SJCRH30 (cell line): ENCODE measurements around the gene SKIC2. TPM values are rescaled to one million over a fixed set of nuclear protein-coding genes. Genes with fewer than 3 reads are reported as not detected.
"Not testable (repeated sequence)": the region's sequence is repeated elsewhere in the genome, so short reads cannot be mapped to it uniquely, and the experiment has no call there.

Experiments
- DNase-seq, 2 experiments: peaks; one replicate each; pipeline ENCODE4 v3.0.0-alpha.2; 2015 to 2020
- H3K27ac ChIP-seq: fragments of 250-450 bp; sonication (Bioruptor Pico); 2 replicates; pipeline ENCODE4 v1.5.1; 2020; ENCODE audit warnings: mild to moderate bottlenecking, moderate library complexity
- H3K27me3 ChIP-seq: fragments of 250-450 bp; sonication (Bioruptor Pico); 2 replicates; pipeline ENCODE4 v1.5.1; 2020; ENCODE audit warnings: mild to moderate bottlenecking, moderate library complexity
- H3K36me3 ChIP-seq: fragments of 250-450 bp; sonication (Bioruptor Pico); 2 replicates; pipeline ENCODE4 v1.5.1; 2020; ENCODE audit warnings: mild to moderate bottlenecking, moderate library complexity
- H3K4me1 ChIP-seq: fragments of 250-450 bp; sonication (Bioruptor Pico); 2 replicates; pipeline ENCODE4 v1.5.1; 2020; ENCODE audit warnings: mild to moderate bottlenecking, moderate library complexity
- H3K4me3 ChIP-seq: fragments of 250-450 bp; sonication (Bioruptor Pico); 2 replicates; pipeline ENCODE4 v1.5.1; 2020; ENCODE audit warnings: mild to moderate bottlenecking, moderate library complexity
- H3K9me3 ChIP-seq: fragments of 250-450 bp; sonication (Bioruptor Pico); replicated peaks from 2 replicates; pipeline ENCODE4 v1.5.1; 2020; ENCODE audit warnings: mild to moderate bottlenecking, moderate library complexity
- total RNA-seq: library from RNA; depleted of rRNA; stranded (reverse); fragments of >200 nt; shearing (Covaris generic); gene quantifications from 2 replicates; pipeline ENCODE4 v1.2.3, GENCODE V29; 2014; rRNA removed

SKIC2 gene
- total RNA-seq, 1 experiment from 2014 or later, result 37.4 TPM

- not testable (repeated sequence) for H3K4me3 ChIP-seq, H3K4me1 ChIP-seq, H3K36me3 ChIP-seq, DNase-seq, H3K9me3 ChIP-seq, H3K27me3 ChIP-seq, H3K27ac ChIP-seq
Observed at GRCh38 chr6:32013738-32014137, 54.8 kb downstream of the SKIC2 start.

GRCh38 chr6:32014547-32014946 lies 55.6 kb downstream of the SKIC2 start, which contains the start of gene C4B:
Gene C4B (plus strand): TSS chr6:32014795. CDS start chr6:32014846, 51 bp downstream.
- H3K27ac ChIP-seq, DNase-seq, H3K27me3 ChIP-seq, H3K4me3 ChIP-seq, H3K4me1 ChIP-seq, H3K9me3 ChIP-seq, H3K36me3 ChIP-seq: not testable (repeated sequence)

Other genes with a start within 250 kb of the SKIC2 start
- gene LY6G6D, start 243.8 kb upstream of the SKIC2 start, total RNA-seq, result not detected in 2 replicates
- gene LY6G6C, start 237.4 kb upstream of the SKIC2 start, total RNA-seq, result not detected in 2 replicates
- 0.47 TPM in 1 of 2 replicates, not detected in the other for gene MPIG6B, start 235.8 kb upstream of the SKIC2 start, total RNA-seq
- 39.1 and 42.7 TPM in 2 replicates for gene DDAH2, start 229.9 kb upstream of the SKIC2 start, total RNA-seq
- 210 and 234 TPM in 2 replicates for gene CLIC1, start 222.6 kb upstream of the SKIC2 start, total RNA-seq
- gene MSH5, start 219.2 kb upstream of the SKIC2 start, total RNA-seq, result 12.9 and 13.4 TPM in 2 replicates
- 0.89 and 1.4 TPM in 2 replicates for gene SAPCD1, start 196.5 kb upstream of the SKIC2 start, total RNA-seq
- gene VWA7, start 181.8 kb upstream of the SKIC2 start, total RNA-seq, result 0.28 and 0.34 TPM in 2 replicates
- gene VARS1, start 163.4 kb upstream of the SKIC2 start, total RNA-seq, result 42.5 and 45.8 TPM in 2 replicates
- gene LSM2, start 152.2 kb upstream of the SKIC2 start, total RNA-seq, result 90.1 and 106 TPM in 2 replicates
- gene HSPA1L, start 143.9 kb upstream of the SKIC2 start, total RNA-seq, result 0.10 and 0.14 TPM in 2 replicates
- gene HSPA1A, start 143.6 kb upstream of the SKIC2 start, total RNA-seq, result 0.56 TPM in 1 of 2 replicates, not detected in the other
- gene HSPA1B, start 131.4 kb upstream of the SKIC2 start, total RNA-seq, result 106 and 118 TPM in 2 replicates
- 21.2 and 23.3 TPM in 2 replicates for gene NEU1, start 96.4 kb upstream of the SKIC2 start, total RNA-seq
- 0.12 TPM in 1 of 2 replicates, not detected in the other for gene SLC44A4, start 80.2 kb upstream of the SKIC2 start, total RNA-seq
- gene EHMT2, start 61.5 kb upstream of the SKIC2 start, total RNA-seq, result 42.1 and 48.4 TPM in 2 replicates
- gene ZBTB12, start 57.1 kb upstream of the SKIC2 start, total RNA-seq, result 4.8 and 5.4 TPM in 2 replicates
- gene C2, start 31.5 kb upstream of the SKIC2 start, total RNA-seq, result 1.2 and 1.5 TPM in 2 replicates
- gene CFB, start 13.1 kb upstream of the SKIC2 start, total RNA-seq, result not detected in 2 replicates
- 66.3 and 70.1 TPM in 2 replicates for gene NELFE, start 204 bp upstream of the SKIC2 start, total RNA-seq
- 13.8 and 17.8 TPM in 2 replicates for gene DXO, start 13.0 kb downstream of the SKIC2 start, total RNA-seq
- gene C4A, start 22.9 kb downstream of the SKIC2 start, total RNA-seq, result 0.81 and 2.5 TPM in 2 replicates
- 1.2 and 1.8 TPM in 2 replicates for gene C4B, start 55.6 kb downstream of the SKIC2 start, total RNA-seq
- 0.08 TPM in 1 of 2 replicates, not detected in the other for gene CYP21A2, start 79.2 kb downstream of the SKIC2 start, total RNA-seq
- gene TNXB, start 150.2 kb downstream of the SKIC2 start, total RNA-seq, result 1.6 and 3.3 TPM in 2 replicates
- 26.1 and 33.0 TPM in 2 replicates for gene ATF6B, start 169.1 kb downstream of the SKIC2 start, total RNA-seq
- 8.2 and 8.7 TPM in 2 replicates for gene FKBPL, start 171.1 kb downstream of the SKIC2 start, total RNA-seq
- gene PRRT1, start 192.8 kb downstream of the SKIC2 start, total RNA-seq, result 0.25 and 0.30 TPM in 2 replicates
- gene PPT2, start 195.0 kb downstream of the SKIC2 start, total RNA-seq, result 120 and 150 TPM in 2 replicates
- 6.4 and 8.8 TPM in 2 replicates for gene EGFL8, start 205.4 kb downstream of the SKIC2 start, total RNA-seq
- gene AGPAT1, start 216.9 kb downstream of the SKIC2 start, total RNA-seq, result 66.1 and 70.3 TPM in 2 replicates
- 60.0 and 63.7 TPM in 2 replicates for gene RNF5, start 219.2 kb downstream of the SKIC2 start, total RNA-seq
- gene AGER, start 225.1 kb downstream of the SKIC2 start, total RNA-seq, result 0.71 and 1.4 TPM in 2 replicates
- 39.4 and 41.7 TPM in 2 replicates for gene PBX2, start 231.0 kb downstream of the SKIC2 start, total RNA-seq
- gene GPSM3, start 233.5 kb downstream of the SKIC2 start, total RNA-seq, result 2.8 and 3.6 TPM in 2 replicates